Inferior parietal cortex (tissue), 1 donor: ENCODE data around the gene PDCD6IP.
"Not testable (repeated sequence)": the region's sequence is repeated elsewhere in the genome, so short reads cannot be mapped to it uniquely, and the experiment has no call there.

Source experiments
- DNase-seq: peaks from one replicate; pipeline ENCODE4 v3.0.0-alpha.2; 2016; ENCODE audit errors: extremely low spot score

The PDCD6IP gene, protein sequence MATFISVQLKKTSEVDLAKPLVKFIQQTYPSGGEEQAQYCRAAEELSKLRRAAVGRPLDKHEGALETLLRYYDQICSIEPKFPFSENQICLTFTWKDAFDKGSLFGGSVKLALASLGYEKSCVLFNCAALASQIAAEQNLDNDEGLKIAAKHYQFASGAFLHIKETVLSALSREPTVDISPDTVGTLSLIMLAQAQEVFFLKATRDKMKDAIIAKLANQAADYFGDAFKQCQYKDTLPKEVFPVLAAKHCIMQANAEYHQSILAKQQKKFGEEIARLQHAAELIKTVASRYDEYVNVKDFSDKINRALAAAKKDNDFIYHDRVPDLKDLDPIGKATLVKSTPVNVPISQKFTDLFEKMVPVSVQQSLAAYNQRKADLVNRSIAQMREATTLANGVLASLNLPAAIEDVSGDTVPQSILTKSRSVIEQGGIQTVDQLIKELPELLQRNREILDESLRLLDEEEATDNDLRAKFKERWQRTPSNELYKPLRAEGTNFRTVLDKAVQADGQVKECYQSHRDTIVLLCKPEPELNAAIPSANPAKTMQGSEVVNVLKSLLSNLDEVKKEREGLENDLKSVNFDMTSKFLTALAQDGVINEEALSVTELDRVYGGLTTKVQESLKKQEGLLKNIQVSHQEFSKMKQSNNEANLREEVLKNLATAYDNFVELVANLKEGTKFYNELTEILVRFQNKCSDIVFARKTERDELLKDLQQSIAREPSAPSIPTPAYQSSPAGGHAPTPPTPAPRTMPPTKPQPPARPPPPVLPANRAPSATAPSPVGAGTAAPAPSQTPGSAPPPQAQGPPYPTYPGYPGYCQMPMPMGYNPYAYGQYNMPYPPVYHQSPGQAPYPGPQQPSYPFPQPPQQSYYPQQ

DNA sequence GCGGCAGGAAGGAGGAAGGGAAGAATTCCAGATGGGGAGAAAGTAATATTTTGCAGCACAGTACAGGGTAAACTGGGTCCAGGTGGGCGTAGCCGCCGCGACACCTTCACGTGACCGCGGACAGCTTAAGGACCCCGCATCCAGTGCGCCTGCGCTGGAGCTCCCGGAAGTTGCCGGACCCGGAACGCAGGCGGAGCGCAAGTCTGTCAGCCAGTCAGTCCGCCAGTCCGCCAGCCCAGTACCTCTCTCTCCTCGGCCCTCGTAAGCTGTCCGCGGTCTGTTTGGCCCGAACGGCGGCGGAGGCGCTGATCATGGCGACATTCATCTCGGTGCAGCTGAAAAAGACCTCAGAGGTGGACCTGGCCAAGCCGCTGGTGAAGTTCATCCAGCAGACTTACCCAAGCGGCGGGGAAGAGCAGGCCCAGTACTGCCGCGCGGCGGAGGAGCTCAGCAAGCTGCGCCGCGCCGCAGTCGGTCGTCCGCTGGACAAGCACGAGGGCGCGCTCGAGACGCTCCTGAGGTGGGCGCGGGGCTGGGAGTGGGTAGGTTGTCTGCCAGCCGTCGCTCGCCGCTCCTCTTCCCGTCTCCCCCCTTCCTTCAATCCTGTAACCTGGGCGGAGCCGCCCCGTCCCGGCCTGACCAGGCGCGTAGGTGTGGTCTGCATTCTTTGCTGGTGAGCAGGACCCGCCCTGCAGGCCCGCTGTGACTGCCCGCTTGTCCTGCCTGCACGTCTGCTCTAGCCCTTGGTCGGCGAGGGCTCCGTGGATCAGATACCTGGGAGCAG is at the start of gene PDCD6IP:
PDCD6IP (plus strand) TSS at position 213 of the 784 bp plus-strand sequence; CDS start at position 312, 99 bp downstream.
- peak; percentile 91 for DNase-seq

DNA sequence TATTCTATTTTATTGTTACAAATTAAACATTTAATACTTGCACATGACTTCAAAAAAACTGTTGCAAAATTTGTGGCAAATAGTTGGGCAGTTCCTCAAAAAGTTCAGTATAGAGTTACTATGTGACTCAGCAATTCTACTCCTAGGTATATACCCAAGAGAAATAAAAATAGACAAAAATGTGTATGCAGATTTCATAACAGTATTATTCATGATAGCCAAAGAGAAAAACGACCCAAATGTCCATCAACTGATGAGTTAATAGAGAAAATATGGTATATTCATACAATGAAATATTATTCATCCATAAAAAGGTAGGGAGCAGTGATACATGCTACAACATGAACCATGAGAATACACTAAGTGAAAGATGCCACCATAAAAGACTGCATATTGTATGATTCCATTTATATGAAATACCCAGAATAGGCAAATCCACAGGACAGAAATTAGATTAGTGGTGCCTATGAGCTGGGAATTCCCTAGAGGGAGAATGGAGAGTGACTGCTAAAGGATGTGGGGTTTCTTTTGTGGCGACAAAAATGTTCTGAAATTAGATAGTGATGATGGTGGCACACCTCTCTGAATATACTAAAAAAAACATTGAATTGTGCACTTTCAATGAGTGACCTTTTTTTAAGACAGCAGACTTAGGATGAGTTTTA is 48.8 kb upstream of the PDCD6IP start:
- DNase-seq = no peak

DNA sequence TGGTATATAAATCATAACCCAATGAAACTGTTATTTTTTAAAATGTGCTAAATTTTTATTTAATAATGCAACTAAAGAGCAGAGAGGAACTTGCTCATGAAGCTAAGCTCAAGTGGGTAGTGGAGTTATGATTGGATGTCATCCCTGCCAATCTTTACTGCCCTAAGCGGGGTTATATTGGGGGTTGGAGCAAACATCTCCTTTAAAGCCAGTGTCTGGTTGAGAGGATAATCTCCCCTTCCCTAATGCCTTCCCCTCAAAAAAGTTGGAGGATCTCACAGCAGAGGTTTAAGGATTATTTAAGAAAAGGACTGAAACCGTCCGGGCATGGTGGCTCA is 48.2 kb upstream of the PDCD6IP start:
- DNase-seq = no peak

DNA sequence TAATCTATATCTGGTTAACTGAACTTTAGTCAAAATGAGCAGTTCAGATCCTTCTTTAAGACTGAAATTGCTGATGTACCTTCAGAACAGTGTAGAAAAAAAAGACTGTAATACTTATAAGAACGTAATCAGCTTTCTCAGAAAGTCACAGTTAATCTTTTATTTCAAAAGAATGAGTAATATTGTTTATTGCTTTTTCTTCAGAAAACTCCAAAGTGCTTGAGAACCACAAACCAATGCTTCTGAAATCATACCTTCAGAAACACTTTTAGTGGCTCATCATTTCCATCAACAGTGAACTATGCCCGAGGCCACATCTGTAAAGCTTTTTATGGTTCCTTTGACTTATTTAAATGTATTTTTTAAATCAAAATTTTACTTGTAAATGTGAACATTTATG is 47.1 kb upstream of the PDCD6IP start:
- no peak for DNase-seq

DNA sequence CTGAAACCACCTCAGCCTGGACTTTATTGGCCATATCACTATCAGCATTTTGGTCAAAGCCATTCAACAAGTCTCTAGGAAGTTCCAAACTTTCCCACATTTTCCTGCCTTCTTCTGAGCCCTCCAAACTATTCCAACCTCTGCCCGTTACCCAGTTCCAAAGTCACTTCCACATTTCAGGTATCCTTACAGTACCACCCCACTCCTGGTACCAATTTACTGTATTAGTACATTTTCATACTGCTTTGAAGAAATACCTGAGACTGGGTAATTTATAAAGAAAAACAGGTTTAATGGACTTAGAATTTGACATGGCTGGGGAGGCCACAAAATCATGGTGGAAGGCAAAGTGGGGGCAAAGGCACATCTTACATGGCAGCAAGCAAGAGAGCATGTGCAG is 44.0 kb upstream of the PDCD6IP start:
- not testable (repeated sequence) for DNase-seq

DNA sequence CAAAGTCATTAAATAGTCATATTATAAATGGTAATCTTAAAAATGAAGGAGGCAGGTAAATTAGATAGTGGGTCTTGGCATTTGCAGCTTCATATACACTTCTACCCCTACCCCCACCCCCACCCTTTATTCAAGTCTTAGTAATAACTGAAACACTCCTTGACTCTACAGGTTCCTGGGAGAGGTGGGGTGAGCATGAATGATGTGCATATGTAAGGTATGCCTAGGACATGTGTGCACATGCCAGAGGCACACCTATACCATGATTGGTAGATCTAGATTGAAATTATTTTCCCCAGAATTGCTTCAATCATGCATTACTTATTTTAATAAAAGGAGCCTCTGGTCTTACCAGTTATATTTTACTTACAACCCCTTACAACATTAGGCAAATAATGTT is 40.1 kb upstream of the PDCD6IP start:
- DNase-seq = no peak

DNA sequence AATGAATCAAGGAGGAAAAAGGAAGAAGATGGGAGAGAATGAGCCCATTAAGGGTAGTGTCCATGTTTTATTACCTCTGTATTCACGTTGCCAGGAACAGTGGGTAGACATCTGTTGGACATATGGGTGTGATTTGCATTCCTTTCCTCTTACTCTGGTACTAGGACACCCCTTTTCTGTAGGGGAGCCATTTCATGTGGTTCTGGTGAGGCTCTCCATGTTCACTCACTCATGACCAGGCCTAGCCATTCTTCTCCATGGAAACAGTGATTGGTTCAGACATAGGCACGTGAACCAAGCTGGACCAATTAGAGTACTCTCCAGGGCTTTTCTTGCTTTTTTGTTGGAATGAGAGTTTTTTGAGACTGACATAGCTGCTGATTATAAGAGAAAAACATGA is 39.6 kb upstream of the PDCD6IP start:
- no peak for DNase-seq

DNA sequence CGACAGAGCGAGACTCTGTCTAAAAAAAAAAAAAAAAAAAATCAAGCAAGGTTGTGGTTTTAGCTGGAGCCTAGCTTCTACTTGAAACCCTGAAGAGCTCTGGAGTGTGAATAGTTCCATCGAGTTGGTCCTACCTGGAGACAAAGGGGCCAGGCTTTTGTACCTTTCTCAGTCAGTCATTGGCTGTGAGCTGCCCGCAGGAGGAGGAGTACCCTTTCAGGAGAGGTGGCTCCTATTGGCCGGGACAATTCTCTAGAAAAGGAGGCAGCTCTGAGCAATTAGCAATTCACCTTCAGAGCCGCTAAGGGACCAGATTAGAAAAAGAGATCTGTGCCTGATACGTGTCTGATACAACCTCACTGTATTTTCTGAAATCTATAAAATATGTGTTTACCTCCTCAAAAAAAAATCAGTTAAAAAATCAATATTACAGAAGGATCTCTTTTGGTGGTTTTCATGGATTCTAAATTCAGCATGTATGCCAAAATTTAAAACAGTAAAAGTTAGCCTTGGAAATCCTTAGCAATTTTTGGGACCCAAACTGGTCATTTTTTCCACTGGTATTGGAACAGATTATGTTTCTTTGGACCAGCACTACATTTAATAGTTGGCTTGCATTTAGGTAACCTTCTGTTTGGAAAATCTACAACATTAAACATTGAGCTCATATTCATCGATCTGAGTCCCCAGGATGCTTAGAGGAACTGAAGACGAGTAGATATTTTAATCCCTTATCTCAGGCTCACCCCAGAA is 29.7 kb upstream of the PDCD6IP start:
- no peak for DNase-seq

DNA sequence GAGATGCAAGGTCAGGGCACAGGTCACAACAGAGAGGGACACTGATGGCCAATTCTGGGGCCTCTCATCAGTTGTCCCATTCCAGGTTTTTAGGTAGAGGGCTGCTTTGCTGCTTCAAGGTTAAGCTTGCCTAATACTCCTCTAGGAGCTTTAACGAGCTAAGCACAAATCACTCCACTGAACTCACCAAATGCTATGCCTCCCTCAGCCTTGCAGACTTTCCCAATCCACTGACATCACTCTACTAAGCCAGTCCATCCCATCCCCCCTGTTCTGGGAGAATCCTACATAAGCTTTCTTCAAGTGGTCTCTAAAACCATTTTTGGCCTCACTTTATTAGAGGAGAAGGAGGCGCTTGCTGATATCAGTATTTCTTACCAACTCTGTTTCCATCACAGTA is 24.8 kb upstream of the PDCD6IP start:
- no peak for DNase-seq

DNA sequence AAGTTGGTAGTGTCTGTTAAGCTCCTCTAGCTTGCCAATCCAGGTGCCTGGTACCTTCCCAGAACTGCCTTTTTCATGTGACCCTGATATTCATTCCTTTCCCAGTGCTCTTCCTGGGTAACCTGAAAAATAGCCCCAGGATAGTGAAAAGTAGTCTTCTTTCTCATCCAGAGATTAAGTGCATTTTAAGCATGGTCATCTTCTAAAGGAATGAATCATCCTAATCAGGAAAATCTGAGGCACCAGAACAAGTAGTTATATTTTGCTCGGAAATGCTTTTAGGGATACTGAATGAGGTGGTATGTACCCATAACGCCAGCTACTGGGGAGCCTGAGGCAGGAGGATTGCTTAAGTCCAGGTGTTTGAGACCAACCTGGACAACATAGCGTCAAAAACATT is 23.1 kb upstream of the PDCD6IP start:
- no peak for DNase-seq

DNA sequence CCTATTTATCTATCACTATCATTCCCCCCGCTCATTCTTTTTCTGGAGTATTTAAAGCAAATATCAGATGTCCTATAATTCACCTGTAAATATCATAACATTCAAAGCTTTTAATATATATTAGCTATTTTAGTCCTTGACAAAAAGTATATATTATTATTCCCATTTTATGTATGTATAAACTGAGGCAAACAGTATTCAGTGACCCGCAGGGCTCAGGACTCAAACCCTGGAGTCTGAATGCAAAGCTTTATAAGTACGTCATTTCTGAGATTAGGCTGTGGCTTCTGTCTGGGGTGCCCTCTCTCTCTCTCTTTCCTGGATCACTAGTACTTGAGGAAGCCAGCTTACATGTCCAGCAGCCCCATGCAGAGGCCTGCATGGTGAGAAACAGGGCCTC is 20.4 kb upstream of the PDCD6IP start:
- DNase-seq = no peak

DNA sequence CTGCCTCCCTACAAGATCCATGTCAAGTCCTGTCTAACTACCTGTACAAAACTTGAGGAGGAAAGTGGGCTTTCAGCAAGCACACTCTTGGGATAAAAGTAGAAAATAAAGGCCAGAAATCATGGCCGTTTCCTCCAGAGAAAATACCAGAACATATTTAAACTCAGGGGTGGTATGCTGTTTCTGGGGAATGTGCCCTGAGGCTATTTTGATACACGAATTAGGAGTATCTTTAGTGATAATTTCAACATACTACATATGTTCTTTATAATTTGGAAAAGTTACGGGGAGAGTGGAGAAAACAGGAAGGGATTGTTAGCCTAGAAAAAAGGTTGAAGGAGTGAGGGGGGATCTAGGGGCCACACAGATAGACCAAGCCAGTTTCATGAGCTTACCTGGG is 18.7 kb upstream of the PDCD6IP start:
- no peak for DNase-seq

DNA sequence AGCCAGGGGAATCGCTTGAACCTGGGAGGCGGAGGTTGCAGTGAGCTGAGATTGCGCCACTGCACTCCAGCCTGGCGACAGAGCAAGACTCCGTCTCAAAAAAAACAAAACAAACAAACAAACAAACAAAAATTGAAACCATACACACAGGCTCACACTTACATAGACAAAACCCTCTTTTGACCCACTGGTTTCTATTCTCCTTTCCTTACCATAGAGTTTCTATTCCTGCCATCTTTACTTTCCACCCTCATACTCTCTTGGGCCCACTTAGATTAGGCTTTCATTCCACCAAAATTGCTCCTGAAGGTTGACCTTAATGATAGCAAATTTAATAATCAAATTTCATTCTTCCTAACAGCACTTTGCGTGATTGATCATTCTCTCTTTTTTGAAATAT is 17.0 kb upstream of the PDCD6IP start:
- not testable (repeated sequence) for DNase-seq

DNA sequence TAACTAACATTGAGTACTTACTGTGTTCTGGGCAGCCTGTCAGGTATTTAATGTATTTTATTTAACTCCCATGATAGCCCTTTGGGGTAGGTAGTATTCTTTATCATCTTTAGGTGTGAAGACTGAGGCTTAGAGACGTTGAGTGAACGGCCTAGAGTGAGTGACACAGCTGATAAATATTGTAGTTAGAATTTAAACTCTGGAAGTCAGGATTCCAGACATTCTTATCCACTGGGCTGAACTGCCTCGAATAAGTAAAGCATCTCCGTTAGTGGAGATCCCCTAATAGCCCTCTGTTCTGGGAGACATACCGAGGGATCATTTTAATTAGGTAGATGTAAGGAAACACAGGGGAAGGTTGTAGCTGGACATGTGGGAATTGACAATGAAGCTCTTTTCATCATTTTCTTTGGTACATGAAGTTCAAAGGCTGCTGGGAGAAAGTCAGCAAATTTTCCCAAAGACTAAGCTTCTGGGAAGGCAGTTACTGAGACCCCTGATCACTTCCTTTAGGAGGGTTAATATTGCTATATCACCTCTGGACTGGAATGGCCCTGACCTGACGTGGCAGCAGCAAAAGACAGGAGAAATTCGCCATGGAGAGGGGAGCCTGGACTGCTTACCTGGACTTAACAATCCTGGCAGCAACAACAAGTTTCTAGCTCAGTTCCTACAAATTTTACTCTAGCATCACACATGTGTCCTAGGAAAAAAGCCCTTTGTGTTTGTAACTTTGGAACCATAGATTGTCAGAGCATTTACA is 11.7 kb upstream of the PDCD6IP start:
- no peak for DNase-seq

DNA sequence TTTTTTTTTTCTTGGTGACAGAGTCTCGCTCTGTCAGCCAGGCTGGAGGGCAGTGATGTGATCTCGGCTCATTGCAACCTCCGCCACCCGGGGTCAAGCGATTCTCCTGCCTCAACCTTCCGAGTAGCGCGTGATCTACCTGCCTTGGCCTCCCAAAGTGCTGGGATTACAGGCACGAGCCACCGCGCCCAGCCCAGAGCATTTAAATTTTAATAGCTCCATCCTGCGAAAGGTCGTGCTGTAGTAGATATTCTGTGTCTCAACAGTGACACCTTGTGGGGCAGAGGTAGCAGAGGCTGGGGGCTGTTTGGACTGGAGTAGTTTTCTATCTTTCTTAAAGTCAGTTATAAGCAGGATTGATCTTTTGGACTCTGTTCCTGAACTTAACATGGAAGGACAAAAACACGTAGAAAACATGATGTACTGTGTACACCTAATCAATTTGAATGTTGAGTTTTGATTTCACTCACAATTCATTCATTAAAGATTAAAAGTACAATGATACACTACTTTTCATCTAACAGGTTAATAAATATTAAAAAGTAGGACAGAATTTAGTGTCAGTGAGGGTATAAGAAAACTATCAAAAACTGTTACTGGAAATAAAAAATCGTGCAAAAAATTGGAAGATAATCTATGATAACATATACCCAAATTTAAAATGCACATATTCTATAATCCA is 11.0 kb upstream of the PDCD6IP start:
- DNase-seq = peak; percentile 62

DNA sequence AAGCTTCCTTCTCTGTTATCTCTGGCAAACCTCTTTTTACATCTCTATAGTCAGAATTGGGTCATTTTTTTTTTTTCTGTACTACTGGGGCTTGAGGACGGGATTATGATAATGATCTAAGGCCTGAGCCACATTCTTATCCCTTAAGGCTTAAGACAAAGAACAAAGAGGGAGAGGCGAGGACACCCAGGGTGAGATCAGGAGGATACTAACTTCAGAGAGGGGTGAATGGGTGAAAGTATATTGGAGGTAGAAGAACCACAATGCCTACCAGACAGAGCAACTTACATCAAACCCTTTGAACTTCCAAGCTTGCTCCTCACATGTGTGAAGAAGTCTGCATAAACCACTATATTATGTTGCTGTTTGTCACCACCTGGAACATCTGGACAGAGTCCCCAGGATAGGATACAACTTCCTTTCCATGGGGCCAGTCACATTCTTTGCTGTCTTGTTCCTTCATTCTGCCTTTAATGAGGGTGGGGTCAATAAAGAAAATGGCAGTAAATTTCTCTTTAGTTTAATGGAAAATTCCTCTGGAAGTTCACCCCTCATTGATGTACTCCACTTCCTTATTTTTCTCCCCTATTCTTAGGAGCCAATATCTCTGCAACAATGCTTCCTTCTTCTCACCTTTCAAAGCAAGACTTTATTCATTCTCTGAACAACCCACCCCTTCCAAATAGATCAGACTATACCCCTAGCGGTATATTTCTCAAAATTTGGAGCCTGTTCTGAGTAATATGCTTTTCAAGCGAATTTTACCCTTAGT is 9.1 kb upstream of the PDCD6IP start:
- no peak for DNase-seq

DNA sequence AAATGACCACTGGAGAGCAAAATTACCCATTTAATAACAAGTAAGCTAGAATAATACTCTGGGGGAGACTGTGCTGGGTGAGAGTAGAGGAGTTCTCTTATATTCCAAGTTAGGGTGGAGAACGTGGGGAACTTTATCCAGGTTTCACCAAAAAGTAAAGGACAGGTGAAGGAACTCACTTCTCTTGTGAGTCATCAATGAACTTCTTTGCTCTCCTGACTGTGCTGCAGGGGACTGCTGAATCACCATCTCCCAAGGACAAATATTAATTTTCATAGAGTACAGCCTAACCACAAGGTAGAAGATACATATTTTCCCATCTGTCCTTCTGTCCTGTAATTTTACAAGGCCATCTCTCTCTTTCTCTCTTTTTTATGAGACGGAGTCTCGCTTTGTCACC is 8.3 kb upstream of the PDCD6IP start:
- no peak for DNase-seq

DNA sequence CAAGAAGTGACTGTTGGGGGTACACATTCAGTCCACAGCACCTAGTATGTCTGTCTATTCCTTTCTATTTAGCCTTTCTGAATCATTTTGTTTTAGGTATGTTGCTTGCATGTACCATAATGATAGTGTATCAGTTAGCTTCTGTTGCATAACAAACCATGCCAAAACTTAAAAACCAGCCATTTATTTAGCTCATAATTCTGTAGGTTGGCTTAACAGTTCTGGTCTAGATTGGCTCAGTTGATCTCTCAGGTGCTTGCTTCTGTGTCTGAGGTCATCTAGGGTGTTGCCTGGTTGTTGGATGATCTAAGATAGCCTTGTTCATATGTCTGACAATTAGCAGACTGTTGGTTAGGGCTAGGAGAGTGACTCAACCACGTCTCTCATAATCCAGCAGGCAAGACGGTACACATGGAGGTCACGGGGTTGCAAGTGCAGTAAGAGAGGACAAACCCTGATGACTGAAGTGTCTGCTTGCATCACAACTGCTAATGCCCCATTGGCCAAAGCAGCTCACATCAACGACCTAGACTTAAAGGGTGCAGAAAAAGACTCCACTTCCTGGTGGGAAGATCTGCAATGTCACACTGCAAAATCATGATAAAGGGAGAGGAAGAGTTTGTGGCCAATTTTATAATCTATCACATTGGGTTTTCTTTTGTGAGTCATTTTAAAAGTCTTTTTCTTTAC is 6.8 kb upstream of the PDCD6IP start:
- DNase-seq = peak; percentile 60
